B cell (primary cell): ENCODE measurements around the gene CALR3. TPM values are rescaled to one million over a fixed set of nuclear protein-coding genes. Genes with fewer than 3 reads are reported as not detected.

Experiments
- ATAC-seq: fragments of 200-7000 bp; cut with Tn5 transposase; one replicate; pipeline ENCODE4 v1.10.0; 2021; ENCODE audit warnings: low read depth, mild to moderate bottlenecking, moderate number of reproducible peaks, moderate library complexity
- CTCF ChIA-PET: fragments of 350-600 bp; sonication (Branson Sonifier 250); formaldehyde crosslinking; loops from one replicate; lab custom pipeline; 2021; ENCODE audit warnings: antibody characterized with exemption, inconsistent platforms; lab: Charles Lee
- POLR2A ChIA-PET: fragments of 350-600 bp; sonication (Branson Sonifier 250); formaldehyde crosslinking; loops from one replicate; lab custom pipeline; 2021; ENCODE audit warnings: antibody characterized with exemption; lab: Charles Lee
- DNase-seq: peaks from one replicate; pipeline ENCODE4 v3.0.0; 2013
- H2AFZ ChIP-seq: 2 replicates; pipeline ENCODE4 v1.6.1; 2012; ENCODE audit warnings: mild to moderate bottlenecking, low read depth, low read length; ENCODE audit not compliant: insufficient read depth, poor library complexity, severe bottlenecking
- H3K27ac ChIP-seq, 2 donors: 1 replicate in 1 of 2; 2 replicates in 1 of 2; pipeline ENCODE4 v1.5.1; 2012 to 2013; ENCODE audit warnings: low read length in 2 of 2, mild to moderate bottlenecking in 2 of 2, moderate library complexity in 1 of 2
- H3K27me3 ChIP-seq, 4 experiments: fragments of 200-600 bp in 1 of 4; sonication (generic) in 1 of 4; replicated peaks in 1 of 4; 1 replicate in 2 of 4; 2 replicates in 2 of 4; pipeline versions ENCODE4 v1.6.1 to v1.7.0; 2013 to 2016; ENCODE audit warnings: low read length in 3 of 4, mild to moderate bottlenecking in 2 of 4, mixed read lengths in 1 of 4, moderate library complexity in 1 of 4; ENCODE audit not compliant: insufficient read depth in 4 of 4, control insufficient read depth in 3 of 4; ENCODE audit errors: control extremely low read depth in 1 of 4
- H3K36me3 ChIP-seq, 2 experiments: replicated peaks in 1 of 2; 1 replicate in 1 of 2; 2 replicates in 1 of 2; pipeline versions ENCODE4 v1.6.1 to v1.7.1; 2013; ENCODE audit warnings: low read length in 1 of 2; ENCODE audit not compliant: insufficient read depth in 2 of 2, control insufficient read depth in 1 of 2; ENCODE audit errors: control extremely low read depth in 1 of 2, extremely low read depth in 1 of 2
- H3K4me1 ChIP-seq, 2 donors: fragments of 200-600 bp in 1 of 2; sonication (generic) in 1 of 2; 1 replicate in 1 of 2; 2 replicates in 1 of 2; pipeline versions ENCODE4 v1.5.1 to v1.6.1; 2013 to 2017; ENCODE audit warnings: low read length in 2 of 2; ENCODE audit not compliant: control insufficient read depth in 2 of 2, insufficient read depth in 2 of 2
- H3K4me2 ChIP-seq: replicated peaks from 2 replicates; pipeline ENCODE3; 2012; ENCODE audit warnings: mild to moderate bottlenecking, low read depth, low read length; ENCODE audit not compliant: poor library complexity, severe bottlenecking
- H3K4me3 ChIP-seq, 5 experiments: fragments of 200-600 bp in 1 of 5; sonication (generic) in 1 of 5; 1 replicate in 3 of 5; 2 replicates in 2 of 5; pipeline versions ENCODE4 v1.5.1 to v1.7.0; 2011 to 2016; ENCODE audit warnings: low read length in 4 of 5, mild to moderate bottlenecking in 4 of 5, low read depth in 2 of 5, control low read depth in 1 of 5, moderate library complexity in 1 of 5; ENCODE audit not compliant: insufficient read depth in 1 of 5; ENCODE audit errors: control extremely low read depth in 1 of 5, extremely low read depth in 1 of 5
- H3K79me2 ChIP-seq: fragments of 200-600 bp; sonication (generic); one replicate; pipeline ENCODE4 v1.6.0; 2016; ENCODE audit warnings: low read length; ENCODE audit not compliant: control insufficient read depth, insufficient read depth
- H3K9ac ChIP-seq: fragments of 200-600 bp; sonication (generic); 2 replicates; pipeline ENCODE4 v1.6.1; 2017; ENCODE audit warnings: mild to moderate bottlenecking, low read length, moderate library complexity
- H3K9me3 ChIP-seq, 3 donors: one replicate each; pipeline versions ENCODE4 v1.6.1 to v1.7.1; 2013; ENCODE audit warnings: low read length in 2 of 3; ENCODE audit not compliant: control insufficient read depth in 2 of 3, insufficient read depth in 1 of 3; ENCODE audit errors: control extremely low read depth in 1 of 3
- H4K20me1 ChIP-seq: 2 replicates; pipeline ENCODE4 v1.6.0; 2012; ENCODE audit warnings: mild to moderate bottlenecking, low read length; ENCODE audit not compliant: insufficient read depth, control insufficient read depth, poor library complexity, severe bottlenecking
- H3K27ac Mint-ChIP-seq: one replicate; pipeline ENCODE4 v1.8.0; 2021; ENCODE audit warnings: mixed read lengths
- H3K27me3 Mint-ChIP-seq: one replicate; pipeline ENCODE4 v1.8.0; 2021; ENCODE audit warnings: mixed read lengths
- H3K4me1 Mint-ChIP-seq: one replicate; pipeline ENCODE4 v1.8.0; 2021; ENCODE audit warnings: mixed read lengths
- H3K4me3 Mint-ChIP-seq: one replicate; pipeline ENCODE4 v1.8.0; 2021; ENCODE audit warnings: mixed read lengths
- H3K9me3 Mint-ChIP-seq: one replicate; pipeline ENCODE4 v1.8.0; 2022; ENCODE audit warnings: mixed read lengths; ENCODE audit not compliant: insufficient read depth
- CTCF ChIP-seq: fragments of 200-600 bp; IDR thresholded peaks from one replicate; pipeline ENCODE4 v1.8.0; 2022; ENCODE audit warnings: antibody characterized with exemption, mild to moderate bottlenecking
- EZH2 ChIP-seq: IDR thresholded peaks from 2 replicates; pipeline ENCODE4 v1.6.1; 2012; ENCODE audit warnings: borderline replicate concordance, low read depth, mild to moderate bottlenecking, moderate library complexity, low read length; ENCODE audit not compliant: insufficient read depth, poor library complexity, severe bottlenecking
- WGBS: methylation state at CpG from one replicate; pipeline ENCODE4 v1.1.5; 2013; ENCODE audit warnings: missing lambda C conversion rate; ENCODE audit not compliant: insufficient coverage; 5-methylcytosine and 5-hydroxymethylcytosine counted together
- intact Hi-C: fragments of 100-400 bp; cut with micrococcal nuclease; formaldehyde crosslinking; loops from one replicate; pipeline ENCODE4 v1.10.0; 2022
- polyA plus RNA-seq: library from polyadenylated mRNA; depleted of rRNA; stranded (reverse); fragments of >200 nt; gene quantifications from 2 replicates; pipeline ENCODE4 v1.2.3, GENCODE V29; 2012
- total RNA-seq, 2 donors: library from RNA; stranded (reverse); fragments of 120-200 nt in 1 of 2; gene quantifications; 1 replicate in 1 of 2; 2 replicates in 1 of 2; pipeline versions ENCODE4 v1.2.3 to v1.2.4, GENCODE V29; 2013 to 2022

CALR3 gene
- total and polyA plus RNA-seq, 2 donors (not counting 1 experiment from before 2014, with no cell fraction given): 0.44 TPM; not detected in 1

- Histone ChIP-seq H3K27ac (no peak overlapping the region), H3K79me2 (peaks cover 98% of the 10 kb centered on the region), H3K4me2 (no peak overlapping the region), H3K27me3 (no peaks in the 10 kb centered on the region), H3K4me1 (peaks cover 39 to 42% of the 10 kb centered on the region in 2 donors), H3K36me3 (peaks cover 0 to 6% of the 10 kb centered on the region in 2 experiments), H3K9ac (no peak overlapping the region), H3K4me3 (no peak overlapping the region), H4K20me1 (peaks cover 88% of the 10 kb centered on the region), H2AFZ (no peak overlapping the region), H3K9me3 (no peaks in the 10 kb centered on the region)
- Mint-ChIP-seq H3K4me1 (peaks cover 78% of the 10 kb centered on the region), H3K27me3 (no peaks in the 10 kb centered on the region), H3K27ac (no peak overlapping the region), H3K9me3 (no peaks in the 10 kb centered on the region), H3K4me3 (no peak overlapping the region)
- intact Hi-C loops: no loop called here
- DNase-seq: no peak
- no peak for TF ChIP-seq CTCF
- no peak for TF ChIP-seq EZH2
- ChIA-PET CTCF (no interaction called here), POLR2A (interaction anchor here (0.6 kb wide), 1 partner anchor 16 kb away, joined by 3 read pairs; no protein-coding TSS in a partner anchor)
- WGBS: 92% methylated on average over 9 of the region's 9 CpGs
- ATAC-seq: no peak
Observed at GRCh38 chr19:16461630-16462051, 34.3 kb downstream of the CALR3 start.

GRCh38 chr19:16460454-16460853 lies 35.5 kb downstream of the CALR3 start:
- Histone ChIP-seq H3K27me3 (no peaks in the 10 kb centered on the region), H3K36me3 (peaks cover 0 to 3% of the 10 kb centered on the region in 2 experiments), H3K27ac (no peak overlapping the region), H3K79me2 (peaks cover 98% of the 10 kb centered on the region), H3K4me1 (peaks cover 41 to 45% of the 10 kb centered on the region in 2 donors), H3K4me3 (no peak overlapping the region), H2AFZ (no peak overlapping the region), H3K9me3 (no peaks in the 10 kb centered on the region), H4K20me1 (peaks cover 92% of the 10 kb centered on the region), H3K9ac (no peak overlapping the region), H3K4me2 (no peak overlapping the region)
- ChIA-PET CTCF (no interaction called here), POLR2A (no interaction called here)
- Mint-ChIP-seq H3K4me3 (no peak overlapping the region), H3K4me1 (peaks cover 80% of the 10 kb centered on the region), H3K9me3 (no peaks in the 10 kb centered on the region), H3K27ac (no peak overlapping the region), H3K27me3 (no peaks in the 10 kb centered on the region)
- TF ChIP-seq EZH2: no peak
- no peak for TF ChIP-seq CTCF
- no peak for DNase-seq
- ATAC-seq: no peak
- WGBS: 80% methylated on average over 1 of the region's 8 CpGs
- intact Hi-C loops: no loop called here
